HepG2 (cell line): Measurements from ENCODE around the gene PRICKLE3. TPM values are rescaled to one million over a fixed set of nuclear protein-coding genes. Genes with fewer than 3 reads are reported as not detected.

Experiments
- ATM ChIP-seq: fragments of 450-650 bp; IDR thresholded peaks from 2 replicates; pipeline ENCODE4 v1.7.1; 2017; ENCODE audit warnings: mild to moderate bottlenecking, borderline replicate concordance
- GLI4 ChIP-seq: sonication (generic); formaldehyde crosslinking; IDR thresholded peaks from 2 replicates; pipeline ENCODE4 v1.5.1; 2020; ENCODE audit warnings: missing genetic modification reagents, mild to moderate bottlenecking, moderate library complexity, borderline replicate concordance
- MED13 ChIP-seq: sonication (generic); formaldehyde crosslinking; IDR thresholded peaks from 2 replicates; pipeline ENCODE4 v1.5.0; 2020; ENCODE audit warnings: missing genetic modification reagents
- MLLT10 ChIP-seq: sonication (generic); formaldehyde crosslinking; IDR thresholded peaks from 2 replicates; pipeline ENCODE4 v1.4.0; 2020; ENCODE audit warnings: missing genetic modification reagents
- MYNN ChIP-seq: sonication (generic); formaldehyde crosslinking; IDR thresholded peaks from 2 replicates; pipeline ENCODE4 v1.4.0; 2020; ENCODE audit warnings: mild to moderate bottlenecking, low read depth, missing genetic modification reagents
- NFE2L1 ChIP-seq: sonication (generic); formaldehyde crosslinking; IDR thresholded peaks from 2 replicates; pipeline ENCODE4 v1.4.0; 2020; ENCODE audit warnings: missing genetic modification reagents, mild to moderate bottlenecking, borderline replicate concordance
- SOX13 ChIP-seq, 3 experiments: fragments of 450-650 bp in 1 of 3; sonication (generic) in 1 of 3; formaldehyde crosslinking in 1 of 3; IDR thresholded peaks in 2 of 3; conservative IDR thresholded peaks in 1 of 3; 2 replicates each; pipeline versions ENCODE4 v1.5.0 to v1.6.1; 2016 to 2020; ENCODE audit warnings: antibody characterized with exemption in 1 of 3, mild to moderate bottlenecking in 1 of 3, missing compliant biosample characterization in 1 of 3, missing genetic modification reagents in 1 of 3, moderate library complexity in 1 of 3
- ZNF260 ChIP-seq: sonication (generic); formaldehyde crosslinking; IDR thresholded peaks from 2 replicates; pipeline ENCODE4 v1.4.0; 2020; ENCODE audit warnings: missing genetic modification reagents, low read depth, mild to moderate bottlenecking, borderline replicate concordance
- ZNF556 ChIP-seq: sonication (generic); formaldehyde crosslinking; IDR thresholded peaks from 2 replicates; pipeline ENCODE4 v1.4.0; 2020; ENCODE audit warnings: mild to moderate bottlenecking, missing genetic modification reagents, borderline replicate concordance
- polyA plus RNA-seq, 8 experiments: library from polyadenylated mRNA; depleted of rRNA in 3 of 8; stranded (reverse) in 7 of 8; unstranded in 1 of 8; fragments of >200 nt; fragmentation: Illumina TruSeq in 4 of 8; extraction: Trizol in 4 of 8; gene quantifications; 2 replicates each; pipeline versions ENCODE4 v1.2.1 to v1.2.3, GENCODE V29; 2011 to 2016; ENCODE audit warnings: low read depth in 4 of 8, missing spikeins in 1 of 8, mixed read lengths in 1 of 8; ENCODE audit not compliant: insufficient read depth in 1 of 8
- total RNA-seq, 5 experiments: library from RNA; depleted of rRNA; stranded (reverse); fragments of >200 nt; fragmentation: Illumina TruSeq; extraction: Trizol; gene quantifications; 2 replicates each; pipeline ENCODE4 v1.2.3, GENCODE V29; 2016; ENCODE audit warnings: low read depth in 1 of 5
- TF ChIP-seq, protein P1 (sequence below): sonication (generic); formaldehyde crosslinking; IDR thresholded peaks from 2 replicates; pipeline ENCODE4 v1.4.0; 2020; ENCODE audit warnings: mild to moderate bottlenecking, missing genetic modification reagents, borderline replicate concordance
- TF ChIP-seq, protein P2 (sequence below): IDR thresholded peaks from 2 replicates; pipeline ENCODE4 v1.6.1; 2018; ENCODE audit warnings: missing genetic modification reagents, mild to moderate bottlenecking, missing compliant biosample characterization
- TF ChIP-seq, protein P3 (sequence below): sonication (generic); formaldehyde crosslinking; IDR thresholded peaks from 2 replicates; pipeline ENCODE4 v1.5.0; 2020; ENCODE audit warnings: mild to moderate bottlenecking, missing genetic modification reagents
- TF ChIP-seq, protein P4 (sequence below): sonication (generic); formaldehyde crosslinking; IDR thresholded peaks from 2 replicates; pipeline ENCODE4 v1.4.0; 2020; ENCODE audit warnings: missing genetic modification reagents

Gene PRICKLE3
- total and polyA plus RNA-seq, 2 of the 13 experiments (the other 11 are each of a cell fraction or from before 2014, with no cell fraction given): 2.6 TPM

DNA sequence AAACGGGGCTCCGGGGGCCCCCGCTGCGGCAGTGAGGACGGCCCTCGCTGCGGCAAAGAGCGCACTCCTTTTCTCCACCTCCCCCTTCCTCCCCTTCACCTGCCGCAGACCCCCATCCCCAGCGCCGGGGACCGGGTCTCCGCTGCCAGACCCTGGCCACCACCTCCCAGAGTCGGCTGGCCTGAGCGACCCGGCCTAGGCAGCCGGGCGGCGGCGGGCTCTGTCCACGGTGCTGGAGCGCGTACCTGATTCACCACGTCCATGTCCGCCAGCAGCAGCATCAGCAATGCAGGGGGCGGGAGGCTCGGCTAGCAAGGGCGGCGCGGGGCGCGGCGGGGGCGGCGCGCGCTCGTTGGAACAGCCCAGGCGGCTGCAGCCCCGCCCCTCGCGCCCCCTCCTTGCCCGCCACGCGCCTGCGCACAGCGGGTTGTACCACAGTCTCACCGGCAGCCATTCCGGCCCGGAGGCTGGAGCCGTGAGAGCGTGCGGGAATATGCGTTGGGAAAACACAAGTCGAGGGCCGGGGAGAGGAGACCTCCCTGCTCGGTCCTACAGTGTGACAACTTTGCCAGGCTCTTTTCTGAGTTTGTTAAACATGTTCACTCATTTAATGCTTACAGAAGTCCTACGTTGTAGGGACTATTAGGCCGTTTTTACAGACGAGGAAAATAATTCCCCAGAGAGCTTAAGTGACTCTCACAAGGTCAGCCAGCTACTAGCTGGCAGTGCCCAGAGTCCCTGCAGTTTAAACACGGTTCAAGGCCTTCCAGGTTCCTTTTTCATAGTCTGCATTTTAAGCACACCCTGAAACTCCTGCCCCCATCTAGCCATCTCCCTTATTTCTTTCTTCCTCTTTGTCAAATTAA, 14.0 kb upstream of the PRICKLE3 start, which contains the start of gene SYP (continued):
- TF ChIP-seq, protein P1, sequence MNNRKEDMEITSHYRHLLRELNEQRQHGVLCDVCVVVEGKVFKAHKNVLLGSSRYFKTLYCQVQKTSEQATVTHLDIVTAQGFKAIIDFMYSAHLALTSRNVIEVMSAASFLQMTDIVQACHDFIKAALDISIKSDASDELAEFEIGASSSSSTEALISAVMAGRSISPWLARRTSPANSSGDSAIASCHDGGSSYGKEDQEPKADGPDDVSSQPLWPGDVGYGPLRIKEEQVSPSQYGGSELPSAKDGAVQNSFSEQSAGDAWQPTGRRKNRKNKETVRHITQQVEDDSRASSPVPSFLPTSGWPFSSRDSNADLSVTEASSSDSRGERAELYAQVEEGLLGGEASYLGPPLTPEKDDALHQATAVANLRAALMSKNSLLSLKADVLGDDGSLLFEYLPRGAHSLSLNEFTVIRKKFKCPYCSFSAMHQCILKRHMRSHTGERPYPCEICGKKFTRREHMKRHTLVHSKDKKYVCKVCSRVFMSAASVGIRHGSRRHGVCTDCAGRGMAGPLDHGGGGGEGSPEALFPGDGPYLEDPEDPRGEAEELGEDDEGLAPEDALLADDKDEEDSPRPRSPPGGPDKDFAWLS (CRISPR knock-in tag): no peak
- TF ChIP-seq, protein P2, sequence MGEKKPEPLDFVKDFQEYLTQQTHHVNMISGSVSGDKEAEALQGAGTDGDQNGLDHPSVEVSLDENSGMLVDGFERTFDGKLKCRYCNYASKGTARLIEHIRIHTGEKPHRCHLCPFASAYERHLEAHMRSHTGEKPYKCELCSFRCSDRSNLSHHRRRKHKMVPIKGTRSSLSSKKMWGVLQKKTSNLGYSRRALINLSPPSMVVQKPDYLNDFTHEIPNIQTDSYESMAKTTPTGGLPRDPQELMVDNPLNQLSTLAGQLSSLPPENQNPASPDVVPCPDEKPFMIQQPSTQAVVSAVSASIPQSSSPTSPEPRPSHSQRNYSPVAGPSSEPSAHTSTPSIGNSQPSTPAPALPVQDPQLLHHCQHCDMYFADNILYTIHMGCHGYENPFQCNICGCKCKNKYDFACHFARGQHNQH (CRISPR knock-in tag): peak; percentile 74; the same call in 1 of the 2 replicates
- TF ChIP-seq NFE2L1 (CRISPR knock-in tag) (no peak), ZNF260 (CRISPR knock-in tag) (no peak), SOX13 (IDR thresholded peaks at IDR 0.05) (no peak), SOX13 (CRISPR knock-in tag; conservative IDR thresholded peaks at IDR 0.05 in 1 of 2, IDR thresholded peaks at IDR 0.05 in 1 of 2) (0 out of 4 replicates have a peak, but pooled peaks of 1 of the 2 experiments have one; percentile 28), MED13 (no peak), ZNF556 (peak; percentile 78; the same call in 1 of the 2 replicates), MLLT10 (CRISPR knock-in tag) (no peak), ATM (no peak), MYNN (CRISPR knock-in tag) (peak; percentile 83; the same call in 1 of the 2 replicates), GLI4 (CRISPR knock-in tag) (peak; percentile 52; the same call in 1 of the 2 replicates)
- TF ChIP-seq, protein P3, sequence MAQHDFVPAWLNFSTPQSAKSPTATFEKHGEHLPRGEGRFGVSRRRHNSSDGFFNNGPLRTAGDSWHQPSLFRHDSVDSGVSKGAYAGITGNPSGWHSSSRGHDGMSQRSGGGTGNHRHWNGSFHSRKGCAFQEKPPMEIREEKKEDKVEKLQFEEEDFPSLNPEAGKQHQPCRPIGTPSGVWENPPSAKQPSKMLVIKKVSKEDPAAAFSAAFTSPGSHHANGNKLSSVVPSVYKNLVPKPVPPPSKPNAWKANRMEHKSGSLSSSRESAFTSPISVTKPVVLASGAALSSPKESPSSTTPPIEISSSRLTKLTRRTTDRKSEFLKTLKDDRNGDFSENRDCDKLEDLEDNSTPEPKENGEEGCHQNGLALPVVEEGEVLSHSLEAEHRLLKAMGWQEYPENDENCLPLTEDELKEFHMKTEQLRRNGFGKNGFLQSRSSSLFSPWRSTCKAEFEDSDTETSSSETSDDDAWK: no peak
- TF ChIP-seq, protein P4, sequence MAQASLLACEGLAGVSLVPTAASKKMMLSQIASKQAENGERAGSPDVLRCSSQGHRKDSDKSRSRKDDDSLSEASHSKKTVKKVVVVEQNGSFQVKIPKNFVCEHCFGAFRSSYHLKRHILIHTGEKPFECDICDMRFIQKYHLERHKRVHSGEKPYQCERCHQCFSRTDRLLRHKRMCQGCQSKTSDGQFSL: 0 out of 2 replicates have a peak, but pooled peaks have one; percentile 47
